ENCODE measurements around the gene SSTR1. TPM values are rescaled to one million over a fixed set of nuclear protein-coding genes. Genes with fewer than 3 reads are reported as not detected.

The SSTR1 gene
- total RNA-seq, 1 donor from 2014 or later, result not detected

GRCh38 chr14:38225946-38226345 is 18.2 kb downstream of the SSTR1 start:
- H3K4me3 ChIP-seq, result no peak overlapping the region
- no peaks in the 10 kb centered on the region for H3K79me2 ChIP-seq (ENCODE audit: low read depth)
- no peak overlapping the region for H3K27ac ChIP-seq
- no peaks in the 10 kb centered on the region for H4K20me1 ChIP-seq (ENCODE audit: low read depth)
- no peaks in the 10 kb centered on the region for H3K9me3 Mint-ChIP-seq
- TF ChIP-seq CTCF (IDR thresholded peaks at IDR 0.05) (no peak), EZH2phosphoT487 (IDR thresholded peaks at IDR 0.05) (no peak), EZH2 (IDR thresholded peaks at IDR 0.05) (no peak)
- H3K27me3 ChIP-seq, result no peaks in the 10 kb centered on the region
- no peaks in the 10 kb centered on the region for H3K36me3 Mint-ChIP-seq
- H3K9ac ChIP-seq, result no peak overlapping the region
- H3F3A ChIP-seq (ENCODE audit: low read depth), result no peaks in the 10 kb centered on the region
- no peaks in the 10 kb centered on the region for H3K9me3 ChIP-seq (ENCODE audit: low read depth)
- H3K4me2 ChIP-seq, result no peak overlapping the region
- H2AFZ ChIP-seq (replicated peaks), result no peak overlapping the region
- DNase-seq (ENCODE audit: low spot score), result no peak
- no peaks in the 10 kb centered on the region for H3K36me3 ChIP-seq
- H3K4me1 Mint-ChIP-seq, result no peaks in the 10 kb centered on the region
- H3K27ac Mint-ChIP-seq, result no peak overlapping the region
- no peaks in the 10 kb centered on the region for H3K4me1 ChIP-seq
- H3K27me3 Mint-ChIP-seq (ENCODE audit: insufficient read depth, low read depth), result peaks cover 2% of the 10 kb centered on the region
- H3K4me3 Mint-ChIP-seq, result no peak overlapping the region

DNA sequence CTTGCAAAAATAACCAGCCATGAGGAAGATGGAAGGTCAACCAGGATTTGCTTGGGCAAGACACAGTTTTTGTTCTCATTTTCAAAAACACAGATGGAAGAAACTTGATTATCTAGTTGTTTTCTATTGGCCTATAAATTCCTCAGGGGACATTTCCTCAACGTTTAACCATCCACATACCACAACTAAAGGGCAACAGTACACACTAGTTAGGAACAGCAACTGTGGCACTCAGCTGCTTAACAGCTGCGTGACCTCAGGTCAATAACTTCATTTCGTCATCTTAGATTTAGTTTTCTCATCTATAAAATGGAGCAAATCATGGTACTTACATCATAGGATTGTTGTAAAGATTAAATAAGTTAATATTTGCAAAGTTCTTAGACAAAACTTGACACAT is 18.7 kb downstream of the SSTR1 start:
- Mint-ChIP-seq H3K36me3 (no peaks in the 10 kb centered on the region), H3K4me1 (no peaks in the 10 kb centered on the region), H3K4me3 (no peak overlapping the region), H3K27ac (no peak overlapping the region), H3K9me3 (no peaks in the 10 kb centered on the region), H3K27me3 (ENCODE audit: insufficient read depth, low read depth) (peaks cover 2% of the 10 kb centered on the region)
- Histone ChIP-seq H3K4me1 (no peaks in the 10 kb centered on the region), H2AFZ (replicated peaks) (no peak overlapping the region), H3K9ac (no peak overlapping the region), H3K27me3 (no peaks in the 10 kb centered on the region), H3F3A (ENCODE audit: low read depth) (no peaks in the 10 kb centered on the region), H3K27ac (no peak overlapping the region), H3K79me2 (ENCODE audit: low read depth) (no peaks in the 10 kb centered on the region), H3K4me2 (no peak overlapping the region), H3K36me3 (no peaks in the 10 kb centered on the region), H3K4me3 (no peak overlapping the region), H3K9me3 (ENCODE audit: low read depth) (no peaks in the 10 kb centered on the region), H4K20me1 (ENCODE audit: low read depth) (no peaks in the 10 kb centered on the region)
- TF ChIP-seq EZH2phosphoT487 (IDR thresholded peaks at IDR 0.05), result no peak
- TF ChIP-seq EZH2 (IDR thresholded peaks at IDR 0.05), result no peak
- TF ChIP-seq CTCF (IDR thresholded peaks at IDR 0.05), result no peak
- DNase-seq (ENCODE audit: low spot score), result no peak

GRCh38 chr14:38233218-38233617 is 25.5 kb downstream of the SSTR1 start:
- H3K4me3 Mint-ChIP-seq, result no peak overlapping the region
- Histone ChIP-seq H3K79me2 (ENCODE audit: low read depth) (no peaks in the 10 kb centered on the region), H3K9ac (no peak overlapping the region), H3K4me2 (no peak overlapping the region), H3F3A (ENCODE audit: low read depth) (no peaks in the 10 kb centered on the region), H3K27ac (no peak overlapping the region), H3K9me3 (ENCODE audit: low read depth) (no peaks in the 10 kb centered on the region), H2AFZ (replicated peaks) (no peak overlapping the region), H4K20me1 (ENCODE audit: low read depth) (no peaks in the 10 kb centered on the region), H3K36me3 (no peaks in the 10 kb centered on the region), H3K4me1 (no peaks in the 10 kb centered on the region), H3K4me3 (no peak overlapping the region), H3K27me3 (peaks cover 8% of the 10 kb centered on the region)
- no peak for DNase-seq (ENCODE audit: low spot score)
- no peaks in the 10 kb centered on the region for H3K4me1 Mint-ChIP-seq
- no peak for TF ChIP-seq EZH2phosphoT487 (IDR thresholded peaks at IDR 0.05)
- no peak for TF ChIP-seq EZH2 (IDR thresholded peaks at IDR 0.05)
- TF ChIP-seq CTCF (IDR thresholded peaks at IDR 0.05), result no peak
- H3K27ac Mint-ChIP-seq, result no peak overlapping the region
- H3K36me3 Mint-ChIP-seq, result no peaks in the 10 kb centered on the region
- H3K9me3 Mint-ChIP-seq, result no peaks in the 10 kb centered on the region
- no peaks in the 10 kb centered on the region for H3K27me3 Mint-ChIP-seq (ENCODE audit: insufficient read depth, low read depth)
